Activated CD4-positive, CD25-positive, alpha-beta regulatory T cell treated with anti-CD3 and anti-CD28 coated beads, Interleukin-2, amount 50 U/mL, for 72 hours (primary cell): Measurements from ENCODE around the gene ZBTB20.

ENCODE experiments used
- DNase-seq: peaks from one replicate; pipeline ENCODE4 v3.0.0; 2021

ZBTB20 gene

GRCh38 chr3:114392831-114393230 is 754.3 kb downstream of the ZBTB20 start:
- DNase-seq: no peak

- peak; percentile 33 for DNase-seq
Observed at GRCh38 chr3:114389156-114389555, 757.9 kb downstream of the ZBTB20 start.

- no peak for DNase-seq
Observed at GRCh38 chr3:114384558-114384903, 762.6 kb downstream of the ZBTB20 start.

- DNase-seq: peak; percentile 70
Observed at GRCh38 chr3:114383875-114384557, 763.1 kb downstream of the ZBTB20 start.

- DNase-seq: no peak
Observed at GRCh38 chr3:114380233-114380651, 766.8 kb downstream of the ZBTB20 start.

- DNase-seq: no peak
Observed at GRCh38 chr3:114379266-114379665, 767.8 kb downstream of the ZBTB20 start.

- DNase-seq: no peak
Observed at GRCh38 chr3:114378760-114379159, 768.3 kb downstream of the ZBTB20 start.

GRCh38 chr3:114377426-114377825 is 769.7 kb downstream of the ZBTB20 start:
- DNase-seq: no peak

GRCh38 chr3:114376516-114377185 is 770.4 kb downstream of the ZBTB20 start:
- no peak for DNase-seq

GRCh38 chr3:114375608-114376421 is 771.3 kb downstream of the ZBTB20 start:
- DNase-seq: no peak

- DNase-seq: no peak
Observed at GRCh38 chr3:114374433-114374990, 772.6 kb downstream of the ZBTB20 start.

- DNase-seq: no peak
Observed at GRCh38 chr3:114370537-114371174, 776.4 kb downstream of the ZBTB20 start.

- DNase-seq: no peak
Observed at GRCh38 chr3:114365909-114366308, 781.2 kb downstream of the ZBTB20 start.

GRCh38 chr3:114364806-114365654 is 782.1 kb downstream of the ZBTB20 start:
- no peak for DNase-seq

- no peak for DNase-seq
Observed at GRCh38 chr3:114363554-114364202, 783.4 kb downstream of the ZBTB20 start.

GRCh38 chr3:114362815-114363214 is 784.3 kb downstream of the ZBTB20 start:
- DNase-seq: no peak

- DNase-seq: no peak
Observed at GRCh38 chr3:114361391-114361790, 785.7 kb downstream of the ZBTB20 start.

GRCh38 chr3:114356525-114356924 is 790.6 kb downstream of the ZBTB20 start:
- DNase-seq: no peak

GRCh38 chr3:114356066-114356465 is 791.0 kb downstream of the ZBTB20 start:
- DNase-seq: no peak

- DNase-seq: no peak
Observed at GRCh38 chr3:114355653-114356052, 791.4 kb downstream of the ZBTB20 start.

- DNase-seq: no peak
Observed at GRCh38 chr3:114351822-114352145, 795.3 kb downstream of the ZBTB20 start.
